ENCODE data around the gene UBASH3A.
A peak's percentile ranks its signal among the peaks of the same experiment; 100 is the strongest.

- TF ChIP-seq CTCF (IDR thresholded peaks at IDR 0.05) (no peak), POLR2A (IDR thresholded peaks at IDR 0.05) (peak; percentile 26 to 68)
Measured at GRCh38 chr21:42461881-42462877, 58.5 kb downstream of the UBASH3A start.

Measured in Peyer's patch (tissue), 4 donors.